GM19463 (cell line): Measurements from ENCODE around the gene SLC16A4.

Experiments
- ATAC-seq: cut with Tn5 transposase; IDR thresholded peaks from one replicate; pipeline ENCODE4 v1.9.1; 2021; ENCODE audit warnings: mild to moderate bottlenecking, moderate library complexity; ENCODE audit not compliant: unreplicated experiment

The SLC16A4 gene

GRCh38 chr1:110335265-110335664, 55.6 kb downstream of the SLC16A4 start:
- ATAC-seq = no peak

GRCh38 chr1:110328700-110329099, 62.1 kb downstream of the SLC16A4 start:
- no peak for ATAC-seq

GRCh38 chr1:110328274-110328673, 62.6 kb downstream of the SLC16A4 start:
- no peak for ATAC-seq

GRCh38 chr1:110326826-110327225, 64.0 kb downstream of the SLC16A4 start:
- ATAC-seq = no peak

- no peak for ATAC-seq
Observed at GRCh38 chr1:110324667-110325066, 66.2 kb downstream of the SLC16A4 start.

GRCh38 chr1:110321846-110322245, 69.0 kb downstream of the SLC16A4 start:
- no peak for ATAC-seq

- no peak for ATAC-seq
Observed at GRCh38 chr1:110321045-110321444, 69.8 kb downstream of the SLC16A4 start.

- ATAC-seq = no peak
Observed at GRCh38 chr1:110320168-110320518, 70.7 kb downstream of the SLC16A4 start.

GRCh38 chr1:110319332-110320167, 71.3 kb downstream of the SLC16A4 start:
- no peak for ATAC-seq

- no peak for ATAC-seq
Observed at GRCh38 chr1:110318046-110318445, 72.8 kb downstream of the SLC16A4 start.

GRCh38 chr1:110316735-110317134, 74.1 kb downstream of the SLC16A4 start:
- ATAC-seq = no peak
